ENCODE results near the gene TAP2.

The TAP2 gene

GRCh38 chr6:32867554-32868256 is 29.2 kb upstream of the TAP2 start:
- TF ChIP-seq POLR2AphosphoS5 (IDR thresholded peaks at IDR 0.05; ENCODE audit: low read depth, low read length) (no peak), SIN3A (IDR thresholded peaks at IDR 0.05; ENCODE audit: borderline replicate concordance, insufficient read depth, low read length) (no peak), TAF1 (IDR thresholded peaks at IDR 0.05; ENCODE audit: borderline replicate concordance, insufficient read depth, low read length) (no peak), FOXP2 (optimal IDR thresholded peaks at IDR 0.05; ENCODE audit: borderline replicate concordance, extremely low read depth, extremely low read length, insufficient read depth) (no peak), REST (IDR thresholded peaks at IDR 0.05; ENCODE audit: insufficient read depth in 1 of 2, low read depth in 2 of 2, low read length in 2 of 2) (no peak)

GRCh38 chr6:32867022-32867477 is 28.5 kb upstream of the TAP2 start:
- TF ChIP-seq REST (IDR thresholded peaks at IDR 0.05; ENCODE audit: insufficient read depth in 1 of 2, low read depth in 2 of 2, low read length in 2 of 2) (no peak), FOXP2 (optimal IDR thresholded peaks at IDR 0.05; ENCODE audit: borderline replicate concordance, extremely low read depth, extremely low read length, insufficient read depth) (no peak), TAF1 (IDR thresholded peaks at IDR 0.05; ENCODE audit: borderline replicate concordance, insufficient read depth, low read length) (no peak), POLR2AphosphoS5 (IDR thresholded peaks at IDR 0.05; ENCODE audit: low read depth, low read length) (no peak), SIN3A (IDR thresholded peaks at IDR 0.05; ENCODE audit: borderline replicate concordance, insufficient read depth, low read length) (no peak)

- TF ChIP-seq SIN3A (IDR thresholded peaks at IDR 0.05; ENCODE audit: borderline replicate concordance, insufficient read depth, low read length), result no peak
- no peak for TF ChIP-seq FOXP2 (optimal IDR thresholded peaks at IDR 0.05; ENCODE audit: borderline replicate concordance, extremely low read depth, extremely low read length, insufficient read depth)
- TF ChIP-seq POLR2AphosphoS5 (IDR thresholded peaks at IDR 0.05; ENCODE audit: low read depth, low read length), result no peak
- no peak for TF ChIP-seq TAF1 (IDR thresholded peaks at IDR 0.05; ENCODE audit: borderline replicate concordance, insufficient read depth, low read length)
- TF ChIP-seq REST (IDR thresholded peaks at IDR 0.05; ENCODE audit: insufficient read depth in 1 of 2, low read depth in 2 of 2, low read length in 2 of 2), result no peak
Measured at GRCh38 chr6:32865724-32866443, 27.3 kb upstream of the TAP2 start.

GRCh38 chr6:32862725-32863124 is 24.2 kb upstream of the TAP2 start:
- TF ChIP-seq TAF1 (IDR thresholded peaks at IDR 0.05; ENCODE audit: borderline replicate concordance, insufficient read depth, low read length) (no peak), POLR2AphosphoS5 (IDR thresholded peaks at IDR 0.05; ENCODE audit: low read depth, low read length) (no peak), REST (IDR thresholded peaks at IDR 0.05; ENCODE audit: insufficient read depth in 1 of 2, low read depth in 2 of 2, low read length in 2 of 2) (no peak), SIN3A (IDR thresholded peaks at IDR 0.05; ENCODE audit: borderline replicate concordance, insufficient read depth, low read length) (no peak), FOXP2 (optimal IDR thresholded peaks at IDR 0.05; ENCODE audit: borderline replicate concordance, extremely low read depth, extremely low read length, insufficient read depth) (no peak)

All from PFSK-1 (cell line).